GM10266 (cell line): ENCODE measurements around the gene EPS8L1.

Experiments
- DNase-seq: peaks from one replicate; pipeline ENCODE4 v3.0.0; 2012; ENCODE audit errors: extremely low spot score
- CTCF ChIP-seq: IDR thresholded peaks from 2 replicates; pipeline ENCODE4 v1.5.1; 2012; ENCODE audit warnings: mild to moderate bottlenecking, low read depth; ENCODE audit not compliant: control insufficient read depth, insufficient read depth; ENCODE audit errors: missing control alignments

The EPS8L1 gene

GRCh38 chr19:55094456-55095259 lies 19.0 kb downstream of the EPS8L1 start:
- TF ChIP-seq CTCF, result no peak
- no peak for DNase-seq

- no peak for TF ChIP-seq CTCF
- no peak for DNase-seq
Observed at GRCh38 chr19:55095260-55096060, 19.8 kb downstream of the EPS8L1 start.

- TF ChIP-seq CTCF, result no peak
- DNase-seq, result no peak
Observed at GRCh38 chr19:55096061-55096701, 20.5 kb downstream of the EPS8L1 start.

- no peak for TF ChIP-seq CTCF
- DNase-seq, result no peak
Observed at GRCh38 chr19:55097864-55098715, 22.4 kb downstream of the EPS8L1 start.

- TF ChIP-seq CTCF, result no peak
- no peak for DNase-seq
Observed at GRCh38 chr19:55098716-55099556, 23.3 kb downstream of the EPS8L1 start.
